GM06990 (cell line): Measurements from ENCODE around the gene CAPN14.

ENCODE experiments used
- DNase-seq: peaks from one replicate; pipeline ENCODE4 v3.0.0-alpha.2; 2011; ENCODE audit not compliant: insufficient read length; ENCODE audit errors: extremely low read depth
- H3K27me3 ChIP-seq: replicated peaks from 2 replicates; pipeline ENCODE4 v1.6.0; 2011; ENCODE audit warnings: low read length; ENCODE audit not compliant: control insufficient read depth, insufficient read depth
- H3K36me3 ChIP-seq: 2 replicates; pipeline ENCODE4 v1.5.1; 2011; ENCODE audit warnings: low read length; ENCODE audit not compliant: control insufficient read depth, insufficient read depth
- H3K4me3 ChIP-seq: replicated peaks from 2 replicates; pipeline ENCODE4 v1.5.1; 2011; ENCODE audit warnings: low read depth, mild to moderate bottlenecking, control low read depth, low read length
- TF ChIP-seq, protein P1 (sequence below): IDR thresholded peaks from 2 replicates; pipeline ENCODE4 v1.5.1; 2011; ENCODE audit warnings: low read length, control low read depth, mild to moderate bottlenecking, inconsistent platforms; ENCODE audit not compliant: insufficient read depth, poor library complexity, severe bottlenecking

The CAPN14 gene

DNA sequence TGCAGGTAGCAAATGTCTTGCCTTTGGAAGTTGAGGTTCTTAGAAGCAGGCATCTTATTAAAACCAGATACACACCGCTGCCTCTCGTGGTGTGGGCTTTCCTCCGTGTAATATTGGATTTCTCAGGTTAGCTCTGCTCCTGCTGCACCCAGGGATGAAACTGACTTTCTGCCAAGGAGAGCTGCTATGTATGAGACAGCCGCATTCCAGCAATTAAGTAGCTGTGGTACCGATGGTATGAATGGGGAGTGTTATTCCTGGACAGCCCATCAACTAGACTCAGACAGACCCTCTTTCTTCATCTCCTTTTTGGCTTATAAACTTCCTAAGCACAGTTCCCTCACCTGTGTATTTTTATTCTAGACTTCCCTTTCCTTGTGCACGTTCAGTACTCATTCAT is 9.8 kb upstream of the CAPN14 start:
- no peak for DNase-seq
- TF ChIP-seq, protein P1, sequence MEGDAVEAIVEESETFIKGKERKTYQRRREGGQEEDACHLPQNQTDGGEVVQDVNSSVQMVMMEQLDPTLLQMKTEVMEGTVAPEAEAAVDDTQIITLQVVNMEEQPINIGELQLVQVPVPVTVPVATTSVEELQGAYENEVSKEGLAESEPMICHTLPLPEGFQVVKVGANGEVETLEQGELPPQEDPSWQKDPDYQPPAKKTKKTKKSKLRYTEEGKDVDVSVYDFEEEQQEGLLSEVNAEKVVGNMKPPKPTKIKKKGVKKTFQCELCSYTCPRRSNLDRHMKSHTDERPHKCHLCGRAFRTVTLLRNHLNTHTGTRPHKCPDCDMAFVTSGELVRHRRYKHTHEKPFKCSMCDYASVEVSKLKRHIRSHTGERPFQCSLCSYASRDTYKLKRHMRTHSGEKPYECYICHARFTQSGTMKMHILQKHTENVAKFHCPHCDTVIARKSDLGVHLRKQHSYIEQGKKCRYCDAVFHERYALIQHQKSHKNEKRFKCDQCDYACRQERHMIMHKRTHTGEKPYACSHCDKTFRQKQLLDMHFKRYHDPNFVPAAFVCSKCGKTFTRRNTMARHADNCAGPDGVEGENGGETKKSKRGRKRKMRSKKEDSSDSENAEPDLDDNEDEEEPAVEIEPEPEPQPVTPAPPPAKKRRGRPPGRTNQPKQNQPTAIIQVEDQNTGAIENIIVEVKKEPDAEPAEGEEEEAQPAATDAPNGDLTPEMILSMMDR: no peak
- Histone ChIP-seq H3K36me3 (no peaks in the 10 kb centered on the region), H3K27me3 (no peaks in the 10 kb centered on the region; the same call in 1 of the 2 replicates), H3K4me3 (no peak overlapping the region)

DNA sequence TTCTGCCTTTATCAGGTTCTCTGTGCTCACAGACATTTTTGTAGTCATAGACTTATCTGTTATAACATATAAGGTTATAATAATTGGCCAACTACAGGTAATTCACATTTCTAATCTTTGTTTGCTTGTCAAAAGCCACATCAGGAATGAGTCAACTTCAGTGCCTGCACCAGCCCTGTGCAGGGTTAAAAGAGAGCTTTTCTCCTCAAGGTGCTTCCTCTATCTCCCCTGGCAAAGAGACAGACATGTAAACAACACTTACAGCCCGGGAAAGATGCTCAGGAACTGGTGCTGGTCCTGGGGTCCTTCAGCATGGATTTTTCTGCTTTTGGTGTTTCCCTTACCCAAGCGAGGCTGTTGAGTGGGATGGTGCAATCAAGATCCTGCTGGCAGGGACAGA is 9.0 kb upstream of the CAPN14 start:
- H3K4me3 ChIP-seq: no peak overlapping the region
- H3K36me3 ChIP-seq: no peaks in the 10 kb centered on the region
- TF ChIP-seq, protein P1: no peak
- no peaks in the 10 kb centered on the region; the same call in 1 of the 2 replicates for H3K27me3 ChIP-seq
- no peak for DNase-seq

DNA sequence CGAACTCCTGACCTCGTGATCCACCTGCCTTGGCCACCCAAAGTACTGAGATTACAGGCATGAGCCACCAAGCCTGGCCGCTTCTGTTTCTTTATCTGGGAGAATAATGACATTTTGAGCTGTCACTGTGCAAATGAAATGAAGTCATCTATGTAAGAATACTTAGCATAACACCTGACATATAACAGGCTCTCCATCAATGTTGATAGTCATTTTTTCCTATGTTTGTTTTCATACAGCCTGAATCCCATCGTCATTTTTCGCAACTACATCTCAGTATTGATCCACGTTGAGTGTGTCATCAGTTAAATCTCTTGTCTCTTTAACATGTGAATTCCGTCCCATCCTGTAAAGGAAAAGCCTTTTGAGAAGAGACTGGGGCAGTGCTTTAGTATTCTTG is 6.4 kb upstream of the CAPN14 start:
- Histone ChIP-seq H3K36me3 (no peaks in the 10 kb centered on the region), H3K4me3 (no peak overlapping the region), H3K27me3 (no peaks in the 10 kb centered on the region; the same call in 1 of the 2 replicates)
- no peak for DNase-seq
- TF ChIP-seq, protein P1: no peak

DNA sequence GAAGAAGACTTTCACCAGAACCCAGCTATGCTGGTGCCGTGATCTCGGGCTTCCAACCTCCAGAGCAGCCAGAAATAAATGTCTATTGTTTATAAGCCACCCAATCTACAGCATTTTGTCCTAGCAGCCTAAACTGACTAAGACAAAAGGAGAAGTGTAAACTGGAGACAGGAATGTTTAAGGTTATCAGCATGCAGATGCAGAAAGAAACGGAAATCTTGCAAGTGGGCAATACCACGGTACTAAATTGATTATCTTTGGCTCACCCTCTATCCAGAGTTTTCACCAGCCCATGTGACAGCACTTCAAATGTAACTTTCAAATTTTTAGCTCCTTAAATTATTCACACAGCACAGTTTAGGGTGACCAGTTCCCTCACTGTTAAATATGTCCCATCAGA is 5.7 kb upstream of the CAPN14 start:
- Histone ChIP-seq H3K27me3 (no peaks in the 10 kb centered on the region; the same call in 1 of the 2 replicates), H3K36me3 (no peaks in the 10 kb centered on the region), H3K4me3 (no peak overlapping the region)
- TF ChIP-seq, protein P1: no peak
- DNase-seq: no peak

DNA sequence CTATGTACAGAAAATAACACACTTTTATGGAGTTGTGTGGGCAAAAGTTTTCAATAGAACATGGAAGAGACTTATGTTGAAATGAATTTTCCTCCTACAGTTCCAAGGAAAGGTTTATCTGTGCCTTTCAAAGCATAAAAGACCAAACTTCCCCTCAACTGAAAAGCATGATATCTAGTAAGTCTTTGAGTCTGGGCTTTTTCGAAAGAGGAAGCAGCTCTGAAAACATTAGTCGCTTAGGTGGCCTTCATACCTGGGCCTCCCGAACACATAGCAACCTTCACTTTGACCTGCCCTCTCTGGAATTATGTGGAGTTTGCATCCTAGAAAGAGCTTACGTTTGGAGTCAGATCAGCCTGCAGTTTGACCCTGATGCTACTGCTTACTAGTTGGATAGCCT is 4.8 kb upstream of the CAPN14 start:
- Histone ChIP-seq H3K4me3 (no peak overlapping the region), H3K27me3 (no peaks in the 10 kb centered on the region), H3K36me3 (no peaks in the 10 kb centered on the region)
- TF ChIP-seq, protein P1: no peak
- no peak for DNase-seq

DNA sequence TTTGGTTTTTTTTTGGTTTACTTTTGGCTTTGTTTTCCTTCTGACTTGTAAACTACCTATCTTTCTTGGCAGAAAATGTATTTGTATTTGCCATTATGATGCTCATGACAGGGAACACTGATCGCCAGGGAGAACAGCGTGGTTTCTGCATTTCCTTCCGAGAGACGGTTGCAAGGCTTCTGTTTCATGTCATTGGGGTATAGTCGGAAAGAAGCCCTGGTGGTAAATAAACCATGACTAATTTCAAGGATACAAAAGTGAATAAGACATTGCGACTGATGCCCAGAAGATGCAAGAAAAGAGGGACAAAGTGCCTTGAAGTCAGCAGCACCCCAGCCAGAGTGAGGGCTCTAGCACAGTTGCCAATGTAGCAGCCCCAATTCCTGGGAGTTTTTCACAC is 4.2 kb upstream of the CAPN14 start:
- Histone ChIP-seq H3K36me3 (no peaks in the 10 kb centered on the region), H3K27me3 (no peaks in the 10 kb centered on the region), H3K4me3 (no peak overlapping the region)
- no peak for DNase-seq
- TF ChIP-seq, protein P1: no peak
